Activated CD4-positive, alpha-beta T cell treated with anti-CD3 and anti-CD28 coated beads for 36 hours (primary cell): ENCODE results near the gene BMP2. TPM values are rescaled to one million over a fixed set of nuclear protein-coding genes. Genes with fewer than 3 reads are reported as not detected.

Experiments used
- ATAC-seq: fragments of 200-7000 bp; cut with Tn5 transposase; one replicate; pipeline ENCODE4 v1.10.0; 2021; ENCODE audit warnings: mild to moderate bottlenecking, moderate library complexity
- CTCF ChIA-PET: fragments of 350-600 bp; sonication (Branson Sonifier 250); formaldehyde crosslinking; loops from one replicate; lab custom pipeline; 2021; ENCODE audit warnings: antibody characterized with exemption; lab: Charles Lee
- POLR2A ChIA-PET: fragments of 350-600 bp; sonication (Branson Sonifier 250); formaldehyde crosslinking; loops from one replicate; lab custom pipeline; 2021; ENCODE audit warnings: antibody characterized with exemption, inconsistent platforms; lab: Charles Lee
- DNase-seq: peaks from one replicate; pipeline ENCODE4 v3.0.0-alpha.2; 2020
- H3K27ac Mint-ChIP-seq: one replicate; pipeline ENCODE4 v1.8.0; 2021; ENCODE audit warnings: mixed read lengths
- H3K27me3 Mint-ChIP-seq: one replicate; pipeline ENCODE4 v1.8.0; 2021; ENCODE audit warnings: mixed read lengths
- H3K36me3 Mint-ChIP-seq: one replicate; pipeline ENCODE4 v1.8.0; 2021; ENCODE audit warnings: low read depth, mixed read lengths
- H3K4me1 Mint-ChIP-seq: one replicate; pipeline ENCODE4 v1.8.0; 2021; ENCODE audit warnings: mixed read lengths
- H3K4me3 Mint-ChIP-seq: one replicate; pipeline ENCODE4 v1.8.0; 2021; ENCODE audit warnings: mild to moderate bottlenecking, moderate library complexity, mixed read lengths
- H3K9me3 Mint-ChIP-seq: one replicate; pipeline ENCODE4 v1.8.0; 2021; ENCODE audit warnings: low read depth, mixed read lengths
- intact Hi-C, 2 experiments: fragments of 100-400 bp; cut with DNase I in 1 of 2; cut with micrococcal nuclease in 1 of 2; formaldehyde crosslinking; loops; one replicate each; pipeline versions ENCODE4 v1.14.2 to v1.15.1; 2022 to 2024; cut with DNase I, micrococcal nuclease
- total RNA-seq, 2 experiments: library from RNA; stranded (reverse); gene quantifications; one replicate each; pipeline ENCODE4 v1.2.3, GENCODE V29; 2021

Gene BMP2
- total RNA-seq, result not detected

DNA sequence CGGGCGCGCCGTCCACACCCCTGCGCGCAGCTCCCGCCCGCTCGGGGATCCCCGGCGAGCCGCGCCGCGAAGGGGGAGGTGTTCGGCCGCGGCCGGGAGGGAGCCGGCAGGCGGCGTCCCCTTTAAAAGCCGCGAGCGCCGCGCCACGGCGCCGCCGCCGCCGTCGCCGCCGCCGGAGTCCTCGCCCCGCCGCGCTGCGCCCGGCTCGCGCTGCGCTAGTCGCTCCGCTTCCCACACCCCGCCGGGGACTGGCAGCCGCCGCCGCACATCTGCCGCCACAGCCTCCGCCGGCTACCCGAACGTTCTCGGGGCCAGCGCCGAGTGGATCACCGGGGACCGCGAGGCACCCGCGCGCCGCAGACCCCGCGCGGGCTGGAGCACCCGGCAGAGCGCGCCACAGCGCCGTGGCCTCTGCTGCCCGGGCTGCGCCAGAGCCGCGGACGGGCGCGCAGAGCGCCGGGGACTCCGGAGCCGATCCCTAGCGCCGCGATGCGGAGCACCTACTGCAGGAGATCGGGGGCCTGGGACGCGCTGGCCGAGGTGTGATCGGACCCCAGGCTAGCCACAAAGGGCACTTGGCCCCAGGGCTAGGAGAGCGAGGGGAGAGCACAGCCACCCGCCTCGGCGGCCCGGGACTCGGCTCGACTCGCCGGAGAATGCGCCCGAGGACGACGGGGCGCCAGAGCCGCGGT, at the start of gene BMP2:
Gene BMP2, plus strand, starts transcription at position 151 of the 692 bp plus-strand sequence. CDS start 2,441 bp downstream, outside the sequence.
- peaks cover 5% of the 10 kb centered on the region for H3K4me1 Mint-ChIP-seq
- POLR2A ChIA-PET, result no interaction called here
- H3K4me3 Mint-ChIP-seq, result no peak within 1 kb of the TSS
- DNase-seq (peak; percentile 31), ATAC-seq (peak; percentile 60)
- intact Hi-C loops, result loop anchor here (5.0 to 10.0 kb wide), 4 partner anchors 330 to 625 kb away; no protein-coding TSS in a partner anchor
- no peaks in the 10 kb centered on the region for H3K36me3 Mint-ChIP-seq
- CTCF ChIA-PET, result no interaction called here
- peaks cover 47% of the 10 kb centered on the region for H3K27me3 Mint-ChIP-seq
- H3K9me3 Mint-ChIP-seq, result no peaks in the 10 kb centered on the region
- H3K27ac Mint-ChIP-seq, result no peak within 1 kb of the TSS

DNA sequence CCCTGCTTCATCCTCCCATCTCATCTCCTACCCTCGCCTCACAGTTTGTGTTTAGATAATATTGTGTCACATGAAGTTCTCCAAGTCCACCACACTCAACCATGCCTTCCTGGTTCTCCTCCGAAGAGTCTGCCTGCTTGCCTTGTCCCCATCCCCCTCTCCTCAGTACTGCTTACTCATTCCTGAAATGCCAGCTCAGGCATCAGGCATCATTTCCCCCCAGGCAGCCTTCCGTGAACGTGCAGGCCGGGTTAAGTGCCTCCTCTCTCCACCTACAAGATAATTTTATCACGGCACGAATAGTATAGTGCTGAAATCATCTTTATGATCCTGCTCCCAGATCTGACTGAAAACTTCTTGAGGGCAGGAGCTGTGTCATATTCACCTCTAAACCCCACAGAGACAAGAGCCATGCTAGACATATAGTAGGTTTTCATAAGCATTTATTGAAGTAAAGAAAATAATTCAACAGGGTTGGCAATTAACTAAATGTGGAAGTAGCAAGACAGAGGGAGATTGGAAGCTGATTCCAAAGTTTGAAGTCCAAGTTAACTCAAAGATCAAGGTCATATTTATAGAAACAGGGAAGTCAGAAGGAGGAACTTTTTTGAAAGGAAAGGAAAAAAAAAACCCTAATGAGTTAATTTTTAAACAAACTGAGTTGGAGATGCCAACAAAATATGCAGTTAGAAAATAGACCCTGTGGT, 48.7 kb upstream of the BMP2 start:
- no peak overlapping the region for H3K4me3 Mint-ChIP-seq
- H3K36me3 Mint-ChIP-seq, result no peaks in the 10 kb centered on the region
- DNase-seq (no peak), ATAC-seq (no peak)
- CTCF ChIA-PET, result interaction anchor here (1.0 kb wide), 1 partner anchor 54 kb away, joined by 3 read pairs; no protein-coding TSS in a partner anchor
- POLR2A ChIA-PET, result no interaction called here
- peaks cover 6% of the 10 kb centered on the region for H3K9me3 Mint-ChIP-seq
- H3K4me1 Mint-ChIP-seq, result no peaks in the 10 kb centered on the region
- H3K27me3 Mint-ChIP-seq, result no peaks in the 10 kb centered on the region
- intact Hi-C loops, result no loop called here
- no peak overlapping the region for H3K27ac Mint-ChIP-seq

DNA sequence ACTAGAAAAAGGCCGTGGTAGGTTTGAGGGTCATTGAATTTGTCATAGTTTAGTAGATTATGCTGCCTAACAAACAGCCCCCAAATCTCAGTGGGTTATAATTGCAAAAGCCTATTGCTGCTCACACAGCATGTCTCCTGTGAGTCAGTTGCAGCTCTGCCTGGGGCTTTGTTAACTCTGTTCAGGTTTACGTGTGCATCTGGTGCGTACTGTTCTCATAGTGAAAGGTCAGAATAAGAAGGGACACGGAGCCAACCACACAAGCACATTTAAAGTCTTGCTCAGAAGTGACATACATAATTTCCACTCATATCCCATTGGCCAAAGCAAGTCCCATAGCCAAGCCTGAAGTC, 48.1 kb upstream of the BMP2 start:
- H3K27me3 Mint-ChIP-seq, result no peaks in the 10 kb centered on the region
- peaks cover 6% of the 10 kb centered on the region for H3K9me3 Mint-ChIP-seq
- no peaks in the 10 kb centered on the region for H3K36me3 Mint-ChIP-seq
- ChIA-PET POLR2A (no interaction called here), CTCF (no interaction called here)
- ATAC-seq (no peak), DNase-seq (no peak)
- no peaks in the 10 kb centered on the region for H3K4me1 Mint-ChIP-seq
- no peak overlapping the region for H3K4me3 Mint-ChIP-seq
- intact Hi-C loops, result no loop called here
- H3K27ac Mint-ChIP-seq, result no peak overlapping the region

DNA sequence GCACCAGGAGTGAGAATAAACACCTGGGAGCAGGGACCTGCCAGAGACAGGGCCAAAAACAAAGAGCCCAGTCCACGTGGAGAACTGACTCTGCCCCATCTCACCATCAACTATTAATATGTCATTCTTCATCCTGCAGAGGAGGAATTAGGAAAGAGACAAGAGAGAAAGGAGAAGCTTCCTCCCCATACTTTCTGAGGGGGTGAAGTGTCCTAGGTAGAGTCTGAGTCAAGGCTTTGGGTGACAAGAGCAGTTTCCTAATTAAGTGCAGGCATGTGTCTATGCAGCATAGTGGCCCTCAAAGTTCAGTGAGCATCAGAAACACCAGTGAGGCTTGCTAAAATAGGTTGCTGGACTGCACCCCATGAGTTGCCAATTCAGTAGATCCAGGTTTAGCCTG, 40.7 kb upstream of the BMP2 start:
- H3K4me3 Mint-ChIP-seq, result no peak overlapping the region
- no peaks in the 10 kb centered on the region for H3K36me3 Mint-ChIP-seq
- POLR2A ChIA-PET, result no interaction called here
- intact Hi-C loops, result no loop called here
- ATAC-seq, result no peak
- H3K9me3 Mint-ChIP-seq, result no peaks in the 10 kb centered on the region
- no peaks in the 10 kb centered on the region for H3K27me3 Mint-ChIP-seq
- no peaks in the 10 kb centered on the region for H3K4me1 Mint-ChIP-seq
- CTCF ChIA-PET, result no interaction called here
- DNase-seq, result no peak
- H3K27ac Mint-ChIP-seq, result no peak overlapping the region

DNA sequence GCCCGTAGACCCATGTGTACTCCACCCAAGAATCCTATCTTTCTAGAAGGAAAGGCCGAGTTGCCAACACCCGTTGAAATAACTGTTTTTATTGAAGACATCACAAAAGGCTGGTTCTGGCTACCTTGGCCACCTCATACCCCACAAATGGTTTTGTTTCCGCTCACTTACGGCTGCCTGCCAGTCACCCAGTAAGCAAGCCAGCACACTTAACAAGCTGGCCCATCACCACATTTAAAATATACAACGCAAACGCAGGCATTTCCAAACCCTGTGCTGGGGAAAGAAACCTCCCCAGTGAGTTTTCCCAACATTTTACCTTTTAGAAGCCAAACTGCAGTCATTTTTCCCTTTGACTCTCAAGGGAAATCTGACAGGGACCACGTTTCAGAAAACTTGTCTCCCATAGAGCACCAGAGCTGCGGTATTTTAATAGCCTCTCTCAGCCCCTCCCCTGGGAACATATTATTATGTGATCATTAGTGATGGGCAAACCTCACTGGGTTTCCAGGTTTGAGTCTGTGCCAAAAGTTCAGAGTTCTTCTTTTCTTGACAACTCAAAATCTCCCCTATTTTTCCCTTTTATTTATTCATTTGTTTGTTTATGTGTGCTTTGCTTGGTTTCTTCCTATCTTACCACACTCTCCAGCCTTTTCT, 36.7 kb upstream of the BMP2 start:
- ChIA-PET POLR2A (no interaction called here), CTCF (interaction anchor here (0.6 to 0.8 kb wide), 2 partner anchors 237 to 1659 kb away, joined by 3 to 4 read pairs; no protein-coding TSS in a partner anchor)
- Mint-ChIP-seq H3K27me3 (no peaks in the 10 kb centered on the region), H3K4me3 (no peak overlapping the region), H3K36me3 (no peaks in the 10 kb centered on the region), H3K4me1 (no peaks in the 10 kb centered on the region), H3K9me3 (no peaks in the 10 kb centered on the region), H3K27ac (no peak overlapping the region)
- ATAC-seq (no peak), DNase-seq (no peak)
- intact Hi-C loops, result no loop called here

DNA sequence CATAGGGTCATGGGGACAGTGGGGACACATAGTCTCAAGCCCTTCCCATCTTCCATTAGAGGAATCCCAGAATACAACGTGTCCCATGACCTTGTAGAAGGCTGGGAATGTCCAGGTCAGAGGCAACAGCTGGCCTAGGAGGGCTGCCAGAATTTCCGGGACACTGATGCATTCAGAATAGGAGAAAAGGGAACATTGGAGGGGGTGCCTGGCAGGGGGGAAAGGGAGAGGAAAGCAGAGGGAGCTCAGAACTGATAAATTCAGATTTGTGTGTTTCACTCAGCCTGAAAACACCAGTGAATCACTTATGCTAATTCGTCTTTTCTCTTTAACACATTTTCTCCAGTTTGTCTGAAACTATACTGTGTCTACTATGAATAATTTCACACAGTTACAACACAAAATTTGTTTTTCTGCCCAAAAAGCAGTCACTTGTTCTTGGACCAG, 35.5 kb upstream of the BMP2 start:
- Mint-ChIP-seq H3K4me3 (no peak overlapping the region), H3K9me3 (no peaks in the 10 kb centered on the region), H3K36me3 (no peaks in the 10 kb centered on the region), H3K27me3 (no peaks in the 10 kb centered on the region), H3K4me1 (no peaks in the 10 kb centered on the region), H3K27ac (no peak overlapping the region)
- no peak for ATAC-seq
- intact Hi-C loops, result no loop called here
- ChIA-PET CTCF (no interaction called here), POLR2A (no interaction called here)
- DNase-seq, result no peak

DNA sequence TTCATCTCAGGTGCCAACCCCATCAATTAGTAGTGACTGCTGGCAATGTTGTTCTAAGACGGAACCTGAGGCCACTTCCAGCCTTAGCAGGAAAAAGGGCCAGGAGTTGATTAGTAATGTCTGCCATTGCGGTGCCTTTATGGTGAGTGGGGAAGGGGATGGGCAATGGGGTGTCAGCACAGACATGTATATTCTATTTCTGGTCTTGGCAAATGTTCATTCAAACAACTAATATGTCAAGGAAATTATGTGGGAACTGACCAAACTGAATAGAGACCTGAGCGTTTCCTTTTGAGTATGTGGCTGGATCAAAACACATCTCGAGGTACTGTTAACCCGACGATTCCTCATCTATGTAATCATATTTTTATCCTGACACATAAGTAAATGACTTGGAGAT, 34.6 kb upstream of the BMP2 start:
- Mint-ChIP-seq H3K27ac (no peak overlapping the region), H3K9me3 (no peaks in the 10 kb centered on the region), H3K4me1 (no peaks in the 10 kb centered on the region), H3K27me3 (no peaks in the 10 kb centered on the region), H3K36me3 (no peaks in the 10 kb centered on the region), H3K4me3 (no peak overlapping the region)
- intact Hi-C loops, result no loop called here
- ChIA-PET POLR2A (no interaction called here), CTCF (no interaction called here)
- ATAC-seq, result no peak
- DNase-seq, result no peak

DNA sequence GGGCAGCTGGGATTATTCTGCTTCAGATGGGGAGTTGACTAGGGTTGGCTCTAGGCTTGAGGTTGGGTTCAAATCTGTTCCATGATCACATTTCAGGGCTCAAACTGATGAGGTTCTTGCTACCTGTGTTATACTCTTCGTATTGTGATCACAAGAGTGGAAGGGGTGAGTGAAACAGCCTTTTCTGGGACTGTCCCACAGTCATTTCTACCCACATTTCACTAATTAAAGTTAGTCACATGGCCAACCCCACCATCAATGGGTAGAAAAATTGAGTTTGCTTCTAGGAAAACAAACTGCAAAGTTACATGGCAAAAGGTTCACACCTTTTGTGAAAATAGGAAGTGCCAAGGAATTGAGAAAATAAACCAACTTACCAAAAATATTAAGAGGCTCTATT, 33.5 kb upstream of the BMP2 start:
- Mint-ChIP-seq H3K36me3 (no peaks in the 10 kb centered on the region), H3K9me3 (no peaks in the 10 kb centered on the region), H3K27ac (no peak overlapping the region), H3K4me1 (no peaks in the 10 kb centered on the region), H3K27me3 (no peaks in the 10 kb centered on the region), H3K4me3 (no peak overlapping the region)
- intact Hi-C loops, result no loop called here
- ChIA-PET CTCF (no interaction called here), POLR2A (no interaction called here)
- no peak for ATAC-seq
- no peak for DNase-seq

DNA sequence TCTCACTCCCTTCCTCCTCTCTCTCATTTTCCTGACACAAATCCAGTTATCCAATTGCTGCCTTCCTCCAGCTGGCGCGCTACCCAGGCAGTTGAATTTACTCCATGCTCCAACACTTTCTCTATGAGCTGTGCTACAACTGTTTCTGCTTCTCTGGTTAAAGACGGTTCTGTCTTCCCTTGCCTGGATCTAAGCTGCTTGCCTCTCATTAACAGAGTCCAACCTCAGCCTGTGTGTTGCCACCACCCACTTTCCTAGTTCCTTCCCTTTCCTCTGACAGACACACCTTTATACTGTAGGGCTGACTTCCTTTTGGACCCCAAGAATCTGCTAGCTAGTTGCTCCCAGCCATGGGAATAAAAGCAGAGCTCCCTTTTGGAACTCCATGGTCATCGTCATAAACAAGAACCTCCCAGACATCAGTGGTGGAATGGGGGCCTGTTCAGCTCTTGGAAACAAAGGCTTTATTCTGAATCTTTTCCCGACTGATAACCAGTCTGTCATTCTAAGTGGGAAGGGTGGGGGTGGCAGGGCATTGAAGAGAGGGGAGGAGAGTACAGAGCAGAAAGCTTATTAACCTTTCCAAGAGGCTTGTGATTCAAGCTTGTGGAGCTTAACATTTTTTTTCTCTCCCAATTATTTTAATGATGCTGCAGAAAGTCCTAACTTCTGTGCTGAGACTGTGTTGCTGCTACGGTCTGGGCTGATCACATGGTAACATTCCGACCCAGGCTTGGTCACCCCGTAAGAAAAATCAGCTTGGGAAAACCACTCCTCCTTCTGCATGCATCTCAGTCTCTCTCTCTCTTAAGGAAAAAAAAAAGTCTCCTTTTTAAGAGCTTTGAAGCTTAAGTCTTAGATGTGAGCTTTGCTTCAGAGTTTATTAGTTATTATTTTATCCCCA, 31.3 kb upstream of the BMP2 start:
- no peaks in the 10 kb centered on the region for H3K27me3 Mint-ChIP-seq
- H3K9me3 Mint-ChIP-seq, result no peaks in the 10 kb centered on the region
- H3K27ac Mint-ChIP-seq, result no peak overlapping the region
- ATAC-seq, result no peak
- H3K36me3 Mint-ChIP-seq, result no peaks in the 10 kb centered on the region
- POLR2A ChIA-PET, result no interaction called here
- DNase-seq, result no peak
- H3K4me3 Mint-ChIP-seq, result no peak overlapping the region
- intact Hi-C loops, result no loop called here
- H3K4me1 Mint-ChIP-seq, result no peaks in the 10 kb centered on the region
- CTCF ChIA-PET, result interaction anchor here (0.6 kb wide), 1 partner anchor 105 kb away, joined by 3 read pairs; no protein-coding TSS in a partner anchor

DNA sequence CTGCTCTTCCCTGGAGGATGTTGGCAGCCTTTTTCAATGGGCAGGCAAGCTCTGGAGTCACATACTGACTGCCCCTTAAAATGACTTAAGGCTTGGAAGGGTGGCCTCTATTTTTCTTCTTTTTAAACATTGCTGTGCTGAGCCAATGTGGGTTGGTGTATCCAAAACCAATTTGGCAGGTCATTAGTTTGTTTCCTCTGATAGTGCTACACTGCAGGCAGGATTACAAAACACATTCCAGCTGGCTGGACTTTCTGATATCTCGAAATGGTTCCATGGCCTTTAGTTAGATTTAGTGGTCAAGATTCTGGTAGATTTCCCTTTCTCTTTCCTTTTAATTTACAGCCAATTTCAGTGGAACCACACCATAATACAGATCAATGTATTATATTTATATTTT, 28.1 kb upstream of the BMP2 start:
- ATAC-seq (no peak), DNase-seq (no peak)
- H3K9me3 Mint-ChIP-seq, result no peaks in the 10 kb centered on the region
- ChIA-PET CTCF (no interaction called here), POLR2A (no interaction called here)
- intact Hi-C loops, result no loop called here
- H3K27me3 Mint-ChIP-seq, result peaks cover 2% of the 10 kb centered on the region
- H3K4me3 Mint-ChIP-seq, result no peak overlapping the region
- H3K4me1 Mint-ChIP-seq, result no peaks in the 10 kb centered on the region
- no peaks in the 10 kb centered on the region for H3K36me3 Mint-ChIP-seq
- no peak overlapping the region for H3K27ac Mint-ChIP-seq

DNA sequence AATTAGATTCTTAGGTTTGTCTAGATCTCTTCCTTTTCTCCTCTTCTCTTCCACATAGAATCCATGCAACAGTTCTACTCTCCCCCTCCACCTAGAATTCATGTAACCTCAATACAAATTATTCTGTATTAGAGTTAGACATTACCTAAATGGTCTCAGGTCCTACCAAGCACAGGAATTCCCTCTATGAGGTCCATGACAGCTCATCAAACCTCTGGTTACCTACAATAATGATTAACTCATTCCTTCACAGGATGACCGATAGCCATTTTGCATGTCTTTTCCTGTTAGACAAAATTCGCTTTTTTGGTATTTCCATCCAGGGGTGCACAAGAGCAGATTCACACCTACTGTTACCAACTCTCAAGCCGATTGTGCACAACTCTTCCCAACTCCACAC, 27.4 kb upstream of the BMP2 start:
- Mint-ChIP-seq H3K27me3 (peaks cover 2% of the 10 kb centered on the region), H3K4me1 (no peaks in the 10 kb centered on the region), H3K4me3 (no peak overlapping the region), H3K27ac (no peak overlapping the region), H3K9me3 (peaks cover 3% of the 10 kb centered on the region), H3K36me3 (no peaks in the 10 kb centered on the region)
- no peak for ATAC-seq
- intact Hi-C loops, result no loop called here
- no peak for DNase-seq
- ChIA-PET CTCF (no interaction called here), POLR2A (no interaction called here)
